NCI-H510A (cell line): Measurements from ENCODE around the gene HYCC2.
"Not testable (repeated sequence)": the region's sequence is repeated elsewhere in the genome, so short reads cannot be mapped to it uniquely, and the experiment has no call there.

ENCODE experiments used
- DNase-seq: peaks from one replicate; lab custom pipeline; 2025; lab: John Stamatoyannopoulos, UW

Gene HYCC2

DNA sequence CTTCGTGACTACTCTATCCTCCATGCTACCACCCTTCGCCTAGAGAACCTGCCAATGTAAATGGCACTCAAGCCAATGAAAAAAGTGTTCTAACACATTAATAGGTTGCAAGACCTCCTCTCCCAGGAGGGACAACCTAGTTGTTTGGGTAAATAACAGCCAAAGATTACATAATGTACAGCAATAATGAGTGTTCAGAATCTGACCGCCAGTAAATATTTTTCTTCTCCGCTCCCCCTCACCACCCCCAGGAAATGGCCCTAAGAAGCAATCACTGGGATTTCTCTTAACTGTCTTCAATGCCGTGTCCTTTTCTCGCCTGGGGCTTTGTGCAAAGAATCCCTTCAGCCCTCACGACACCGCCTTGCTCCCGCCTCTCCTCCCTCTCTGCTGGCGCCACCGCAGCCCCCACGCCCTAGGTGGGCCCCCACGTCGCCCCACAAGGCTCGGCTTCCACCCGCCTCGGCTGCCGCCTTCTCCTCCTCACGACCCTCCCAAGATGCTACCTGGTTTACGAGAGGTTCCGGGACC lies 458 bp downstream of the HYCC2 start:
- no peak for DNase-seq

DNA sequence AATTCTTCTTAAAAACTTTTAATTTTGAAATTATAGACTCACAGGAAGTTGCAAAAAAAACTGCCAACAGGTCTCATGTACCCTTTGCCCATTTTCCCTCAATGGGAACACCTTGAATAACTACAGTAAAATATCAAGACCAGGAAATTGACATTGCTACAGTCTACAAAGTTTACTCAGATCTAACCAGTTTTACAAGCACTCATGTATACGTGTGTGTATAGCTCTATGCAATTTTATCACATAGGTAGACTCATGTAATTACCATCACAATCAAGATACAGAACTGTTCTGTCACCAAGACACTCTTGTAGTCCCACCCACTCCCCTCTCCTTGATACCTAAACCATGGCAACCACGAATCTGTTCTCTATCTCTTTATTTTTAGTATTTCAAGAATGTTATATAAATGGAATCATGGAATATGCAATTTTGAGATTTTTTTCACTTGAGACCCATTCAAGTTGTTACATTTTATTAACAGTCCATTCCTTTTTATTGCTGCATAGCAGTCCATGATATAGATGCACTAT lies 6.6 kb downstream of the HYCC2 start:
- no peak for DNase-seq

DNA sequence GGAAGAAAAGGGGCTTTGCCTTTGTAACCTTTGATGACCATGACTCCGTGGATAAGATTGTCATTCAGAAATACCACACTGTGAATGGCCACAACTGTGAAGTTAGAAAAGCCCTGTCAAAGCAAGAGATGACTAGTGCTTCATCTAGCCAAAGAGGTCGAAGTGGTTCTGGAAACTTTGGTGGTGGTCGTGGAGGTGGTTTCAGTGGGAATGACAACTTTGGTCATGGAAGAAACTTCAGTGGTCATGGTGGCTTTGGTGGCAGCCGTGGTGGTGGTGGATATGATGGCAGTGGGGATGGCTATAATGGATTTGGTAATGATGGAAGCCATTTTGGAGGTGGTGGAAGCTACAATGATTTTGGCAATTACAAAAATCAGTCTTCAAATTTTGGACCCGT lies 8.0 kb downstream of the HYCC2 start:
- not testable (repeated sequence) for DNase-seq

DNA sequence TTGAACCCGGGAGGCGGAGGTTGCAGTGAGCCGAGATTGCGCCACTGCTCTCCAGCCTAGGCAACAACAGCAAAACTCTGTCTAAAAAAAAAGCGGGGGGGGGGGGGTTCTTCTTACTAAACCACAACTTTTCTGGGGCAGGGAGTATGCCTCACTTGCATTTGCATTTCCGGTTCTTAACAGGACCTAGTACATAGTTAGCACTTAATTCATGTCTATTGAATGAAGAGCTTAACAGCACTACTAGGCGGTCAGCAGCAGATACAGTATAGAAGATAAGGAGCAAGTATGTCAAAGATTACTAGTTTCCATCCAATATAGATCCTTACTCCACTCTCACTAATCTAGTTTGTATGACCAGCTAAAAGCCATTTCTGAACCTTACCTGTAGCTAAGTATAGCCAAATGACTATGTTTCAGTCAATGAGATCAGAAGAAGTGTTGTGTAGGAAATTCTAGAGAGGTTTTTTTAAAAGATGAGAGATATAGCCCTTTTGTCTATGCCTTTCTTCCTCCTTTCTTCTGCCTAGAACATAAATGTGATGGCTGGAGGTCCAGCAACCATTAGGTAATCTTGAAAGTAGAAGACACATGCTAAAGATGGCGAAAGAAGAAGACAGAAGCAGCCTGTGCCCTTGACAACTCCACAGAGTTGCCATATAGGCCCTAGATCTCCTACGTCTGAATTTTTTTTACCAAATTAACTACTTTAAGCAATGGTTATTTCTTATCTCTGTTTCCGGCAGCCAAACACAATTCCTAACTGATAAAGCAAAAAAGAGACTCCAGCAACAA lies 11.3 kb downstream of the HYCC2 start:
- no peak for DNase-seq

DNA sequence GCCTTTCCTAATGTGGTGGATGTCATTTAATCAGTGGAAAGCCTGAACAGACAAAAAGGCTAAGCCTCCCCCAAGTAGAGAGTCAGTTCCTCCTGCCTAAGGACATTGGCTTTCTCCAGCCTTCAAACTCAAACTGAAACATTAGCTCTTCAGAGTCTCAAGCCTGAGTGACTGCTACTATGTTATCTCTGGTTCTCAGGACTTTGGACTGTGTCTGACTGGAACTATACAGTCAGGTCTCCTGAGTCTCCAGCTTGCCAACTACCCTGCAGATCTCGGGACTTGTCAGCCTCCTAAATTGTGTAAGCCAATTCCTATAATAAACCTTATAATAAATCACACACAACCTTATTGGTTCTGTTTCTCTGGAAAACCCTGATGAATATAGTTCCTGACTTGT lies 12.6 kb downstream of the HYCC2 start:
- DNase-seq = no peak

DNA sequence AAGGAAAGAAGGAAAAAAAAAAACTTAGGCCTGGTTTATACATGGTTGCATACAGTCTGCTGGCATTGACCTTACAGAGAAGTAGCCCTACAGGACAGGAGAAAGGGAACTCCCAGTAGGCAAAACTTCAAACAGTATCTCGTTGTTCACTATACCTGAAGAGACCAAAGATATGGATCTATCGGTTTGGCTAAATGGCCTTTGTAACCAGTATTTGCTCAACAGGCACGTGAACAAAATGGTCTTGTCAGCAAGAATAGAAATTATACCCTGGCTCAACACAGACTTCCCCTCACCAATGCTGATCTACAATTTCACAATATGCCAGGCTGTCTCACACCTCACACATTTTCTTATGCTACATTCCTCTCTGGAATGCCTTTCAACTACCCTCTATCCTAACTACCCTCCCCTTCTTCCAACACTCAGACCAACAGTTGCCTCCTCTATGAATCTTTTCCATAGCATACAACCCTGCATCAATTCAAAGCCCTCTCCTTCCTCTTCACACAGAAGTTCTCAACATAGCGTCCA lies 13.7 kb downstream of the HYCC2 start:
- no peak for DNase-seq

DNA sequence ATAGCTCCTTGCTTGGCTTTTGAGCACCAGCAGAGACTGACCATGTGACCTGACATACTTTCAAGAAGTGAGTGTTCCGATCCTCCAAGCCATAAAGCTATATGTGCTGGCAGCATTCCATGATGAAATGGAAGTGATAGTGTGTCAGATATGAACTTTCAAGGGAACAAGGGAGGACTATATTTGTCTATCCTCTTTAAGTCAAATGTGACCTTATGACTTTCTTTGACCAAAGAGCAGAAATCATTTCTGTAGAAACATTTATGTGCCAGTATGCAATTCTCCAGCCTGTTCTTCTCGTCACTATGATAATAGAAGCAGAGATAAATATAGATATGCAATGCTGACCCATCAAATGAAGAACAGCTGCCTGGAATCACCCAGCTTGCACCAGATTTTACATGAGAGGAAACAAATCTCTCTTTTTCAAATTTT lies 14.4 kb downstream of the HYCC2 start:
- no peak for DNase-seq

DNA sequence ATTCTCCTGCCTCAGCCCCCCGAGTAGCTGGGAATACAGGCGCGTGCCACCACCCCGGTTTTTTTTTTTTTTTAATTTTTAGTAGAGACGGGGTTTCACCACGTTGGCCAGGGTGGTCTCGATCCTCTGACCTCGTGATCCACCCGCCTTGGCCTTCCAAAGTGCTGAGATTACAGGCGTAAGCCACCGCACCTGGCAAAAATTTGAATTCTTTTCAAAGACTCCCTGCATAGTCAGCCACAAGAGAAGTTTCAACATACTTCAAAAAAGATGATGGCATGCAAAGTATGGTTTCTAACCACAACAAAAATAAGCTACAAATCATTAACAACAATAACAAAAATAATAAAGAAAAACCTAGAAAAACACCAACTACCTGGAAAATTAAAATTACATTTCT lies 22.0 kb downstream of the HYCC2 start:
- DNase-seq = no peak

DNA sequence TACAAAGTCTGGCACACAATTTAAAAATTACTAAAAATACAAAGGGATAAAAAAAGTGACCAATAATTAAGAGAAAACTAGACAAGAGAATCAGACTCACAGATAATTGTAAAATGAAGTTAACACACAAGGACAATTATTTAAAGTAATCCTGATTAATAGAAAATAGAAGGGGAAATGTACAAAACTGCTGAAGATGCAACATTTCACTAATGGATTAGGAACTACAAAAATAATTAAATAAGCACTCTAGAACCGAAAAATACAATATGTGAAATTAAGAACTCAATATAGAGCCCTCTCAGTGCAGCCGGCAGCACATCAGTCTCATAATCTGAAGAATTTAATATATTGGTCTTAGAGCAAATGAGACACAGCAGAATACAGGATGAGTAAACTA lies 24.6 kb downstream of the HYCC2 start:
- DNase-seq = no peak

DNA sequence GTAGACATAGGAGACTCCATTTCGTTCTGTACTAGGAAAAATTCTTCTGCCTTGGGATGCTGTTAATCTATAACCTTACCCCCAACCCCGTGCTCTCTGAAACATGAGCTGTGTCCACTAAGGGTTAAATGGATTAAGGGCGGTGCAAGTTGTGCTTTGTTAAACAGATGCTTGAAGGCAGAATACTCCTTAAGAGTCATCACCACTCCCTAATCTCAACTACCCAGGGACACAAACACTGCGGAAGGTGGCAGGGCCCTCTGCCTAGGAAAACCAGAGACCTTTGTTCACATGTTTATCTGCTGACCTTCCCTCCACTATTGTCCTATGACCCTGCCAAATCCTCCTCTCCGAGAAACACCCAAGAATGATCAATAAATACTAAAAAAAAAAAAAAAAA lies 28.4 kb downstream of the HYCC2 start:
- DNase-seq = not testable (repeated sequence)

DNA sequence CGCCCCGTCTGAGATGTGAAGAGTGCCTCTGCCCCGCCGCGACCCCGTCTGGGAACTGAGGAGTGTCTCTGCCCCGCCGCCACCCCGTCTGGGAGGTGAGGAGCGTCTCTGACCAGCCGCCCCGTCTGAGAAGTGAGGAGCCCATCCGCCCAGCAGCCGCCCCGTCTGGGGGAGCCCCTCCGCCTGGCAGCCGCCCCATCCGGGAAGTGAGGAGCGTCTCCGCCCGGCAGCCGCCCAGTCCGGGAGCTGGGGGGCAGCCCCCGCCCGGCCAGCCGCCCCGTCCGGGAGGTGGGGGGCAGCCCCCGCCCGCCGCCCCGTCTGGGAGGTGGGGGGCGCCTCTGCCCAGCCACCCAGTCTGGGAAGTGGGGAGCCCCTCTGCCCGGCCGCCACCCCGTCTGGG lies 29.0 kb downstream of the HYCC2 start:
- DNase-seq = not testable (repeated sequence)

DNA sequence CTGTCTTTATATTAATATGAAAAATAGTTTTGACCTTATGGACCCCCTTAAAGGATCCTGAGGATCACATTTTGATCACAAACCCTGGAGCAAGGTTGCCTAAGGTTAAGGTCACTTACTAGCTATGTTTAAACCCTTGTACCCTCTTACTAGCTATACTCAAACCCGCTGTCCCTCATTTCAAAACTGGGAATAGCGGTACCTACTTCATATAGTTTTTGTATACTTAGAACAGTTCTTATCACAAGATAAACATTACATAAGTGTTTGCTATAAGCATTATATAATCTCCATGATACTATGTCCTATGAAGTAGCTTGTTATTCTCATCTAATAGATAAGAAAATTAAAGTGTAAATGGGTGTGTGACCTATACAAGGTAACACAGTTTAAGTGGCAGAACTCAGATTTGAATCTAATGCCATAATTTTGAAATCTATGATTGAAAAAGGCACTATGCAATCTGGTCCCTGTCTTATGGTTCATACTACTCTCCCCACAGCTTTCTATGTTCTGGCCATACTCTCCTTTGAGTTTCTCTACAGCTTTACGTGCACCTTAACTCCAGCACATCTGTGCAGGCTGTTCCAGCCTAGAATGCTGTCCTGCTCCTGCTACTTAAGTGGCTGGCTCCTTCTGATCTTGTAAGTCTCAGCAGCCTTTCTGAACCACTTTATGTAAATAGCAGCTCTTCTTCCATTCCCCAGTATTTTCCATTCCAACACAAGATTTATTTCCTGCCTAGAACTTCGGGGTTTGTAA lies 30.4 kb downstream of the HYCC2 start:
- no peak for DNase-seq

DNA sequence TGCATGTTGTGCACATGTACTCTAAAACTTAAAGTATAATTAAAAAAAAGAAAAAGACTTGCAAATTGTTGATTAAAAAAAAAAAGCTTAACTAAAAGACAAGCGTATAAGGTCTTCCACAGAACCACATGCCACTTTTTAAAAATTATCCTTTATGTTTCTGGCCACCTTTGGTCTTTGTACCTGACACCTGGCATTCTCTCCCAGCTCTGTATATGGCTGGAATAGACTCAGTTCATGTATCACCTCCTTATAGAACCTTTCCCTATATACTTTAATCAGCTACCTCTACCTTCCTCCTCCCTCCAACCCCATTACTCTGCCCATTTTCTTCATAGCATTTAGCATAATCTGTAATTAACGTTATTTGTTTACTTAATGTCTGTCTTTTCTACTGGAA lies 32.6 kb downstream of the HYCC2 start:
- DNase-seq = no peak

DNA sequence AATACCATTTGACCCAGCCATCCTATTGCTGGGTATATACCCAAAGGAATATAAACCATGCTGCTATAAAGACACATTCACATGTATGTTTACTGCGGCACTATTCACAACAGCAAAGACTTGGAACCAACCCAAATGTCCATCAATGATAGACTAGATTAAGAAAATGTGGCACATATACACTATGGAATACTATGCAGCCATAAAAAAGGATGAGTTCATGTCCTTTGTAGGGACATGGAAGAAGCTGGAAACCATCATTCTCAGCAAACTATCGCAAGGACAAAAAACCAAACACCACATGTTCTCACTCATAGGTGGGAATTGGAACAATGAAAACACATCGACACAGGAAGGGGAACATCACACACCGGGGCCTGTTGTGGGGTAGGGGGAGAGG lies 33.1 kb downstream of the HYCC2 start:
- not testable (repeated sequence) for DNase-seq

DNA sequence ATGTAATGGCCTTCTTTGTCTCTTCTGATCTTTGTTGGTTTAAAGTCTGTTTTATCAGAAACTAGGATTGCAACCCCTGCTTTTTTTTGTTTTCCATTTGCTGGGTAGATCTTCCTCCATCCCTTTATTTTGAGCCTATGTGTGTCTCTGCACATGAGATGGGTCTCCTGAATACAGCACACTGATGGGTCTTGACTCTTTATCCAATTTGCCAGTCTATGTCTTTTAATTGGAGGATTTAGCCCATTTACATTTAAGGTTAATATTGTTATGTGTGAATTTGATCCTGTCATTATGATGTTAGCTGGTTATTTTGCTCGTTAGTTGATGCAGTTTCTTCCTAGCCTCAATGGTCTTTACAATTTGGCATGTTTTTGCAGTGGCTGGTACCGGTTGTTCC lies 37.1 kb downstream of the HYCC2 start:
- DNase-seq = not testable (repeated sequence)

DNA sequence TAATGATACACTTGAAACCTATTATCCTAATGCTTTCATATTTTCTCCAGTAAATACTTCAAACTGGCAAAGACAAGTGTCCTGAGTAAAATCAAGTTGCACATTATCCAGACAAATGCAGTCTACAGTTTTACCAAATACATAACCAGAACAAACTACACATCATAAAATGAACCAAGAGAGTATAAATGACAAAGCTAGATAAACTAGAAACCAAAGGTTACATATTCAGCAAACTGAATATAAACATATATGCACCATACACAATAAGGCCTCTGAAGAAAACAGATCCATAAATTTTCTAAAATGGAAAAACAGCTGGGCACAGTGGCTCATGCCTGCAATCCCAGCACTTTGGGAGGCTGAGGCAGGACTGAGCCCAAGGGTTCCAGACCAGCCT lies 47.0 kb downstream of the HYCC2 start:
- no peak for DNase-seq

DNA sequence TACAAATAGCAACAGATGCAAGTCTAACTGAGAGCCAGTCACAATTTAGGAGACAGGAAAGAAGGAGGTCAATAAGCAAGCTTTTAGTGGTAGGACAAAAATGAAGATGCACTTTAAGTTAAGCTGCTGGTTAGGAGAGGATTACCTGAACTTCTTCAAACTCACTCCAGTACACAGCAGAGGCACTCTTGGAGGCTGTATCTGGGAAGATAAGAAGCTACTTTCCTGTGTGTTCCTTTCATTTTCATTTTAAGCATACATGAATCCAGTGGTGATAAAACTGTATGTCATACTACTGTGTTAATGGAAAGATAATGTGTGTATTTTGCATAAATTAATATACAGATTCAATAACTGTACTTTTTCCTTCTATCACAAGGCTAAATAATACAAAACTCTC lies 49.6 kb downstream of the HYCC2 start:
- no peak for DNase-seq
